ENCODE measurements around the gene BEST3. TPM values are rescaled to one million over a fixed set of nuclear protein-coding genes. Genes with fewer than 3 reads are reported as not detected.

The BEST3 gene
- total RNA-seq, 1 experiment from 2014 or later: 0.54 TPM

- CTCF ChIA-PET: no interaction called here
- RAD21 ChIA-PET (ENCODE audit: low non-redundant PET in 1 of 2, low total read pairs in 2 of 2, uncharacterized antibody in 2 of 2, unreplicated experiment in 2 of 2): no interaction called here
- Histone ChIP-seq H3K27ac (ENCODE audit: low read depth, low read length) (no peak overlapping the region), H3K4me1 (ENCODE audit: control insufficient read depth in 1 of 2, insufficient read depth in 2 of 2, low read length in 2 of 2) (no peaks in the 10 kb centered on the region), H2AFZ (ENCODE audit: low read depth, low read length, poor library complexity, severe bottlenecking) (no peak overlapping the region), H3K9me2 (ENCODE audit: insufficient read depth) (no peaks in the 10 kb centered on the region), H3K27me3 (ENCODE audit: insufficient read depth, low read length) (no peaks in the 10 kb centered on the region), H3K4me2 (ENCODE audit: low read length) (no peak overlapping the region), H3K79me2 (ENCODE audit: insufficient read depth, low read length) (no peaks in the 10 kb centered on the region), H3K9ac (ENCODE audit: low read length) (no peak overlapping the region), H4K20me1 (ENCODE audit: insufficient read depth) (no peaks in the 10 kb centered on the region), H3K36me3 (ENCODE audit: control insufficient read depth in 1 of 2, insufficient read depth in 2 of 2, low read length in 2 of 2) (no peaks in the 10 kb centered on the region), H3K9me3 (ENCODE audit: control insufficient read depth in 1 of 2, insufficient read depth in 1 of 2, low read depth in 1 of 2, low read length in 2 of 2) (no peaks in the 10 kb centered on the region), H3K4me3 (replicated peaks in 1 of 2; ENCODE audit: low read depth in 1 of 2, low read length in 2 of 2) (no peak overlapping the region)
- TF ChIP-seq RAD21 (IDR thresholded peaks at IDR 0.05; ENCODE audit: low read depth): no peak
- TF ChIP-seq ZNF274 (IDR thresholded peaks at IDR 0.05; ENCODE audit: low read depth, low read length): no peak
- no peak for TF ChIP-seq REST (IDR thresholded peaks at IDR 0.05; ENCODE audit: low read depth)
- TF ChIP-seq ZBTB33 (IDR thresholded peaks at IDR 0.05; ENCODE audit: extremely low read depth, insufficient replicate concordance, low read length): no peak
- no peak for TF ChIP-seq FOSL1 (IDR thresholded peaks at IDR 0.05; ENCODE audit: low read depth)
- TF ChIP-seq TCF7L2 (IDR thresholded peaks at IDR 0.05; ENCODE audit: borderline replicate concordance, extremely low read depth, insufficient read depth, insufficient read length): no peak
- TF ChIP-seq ATF3 (IDR thresholded peaks at IDR 0.05): no peak
- no peak for TF ChIP-seq YY1 (IDR thresholded peaks at IDR 0.05; ENCODE audit: extremely low read depth, insufficient replicate concordance, low read depth, low read length)
- no peak for TF ChIP-seq POLR2AphosphoS5 (IDR thresholded peaks at IDR 0.05; ENCODE audit: low read depth, low read length)
- TF ChIP-seq SP1 (IDR thresholded peaks at IDR 0.05; ENCODE audit: low read depth): no peak
- TF ChIP-seq ZFX (IDR thresholded peaks at IDR 0.05): no peak
- no TSS peak for BruUV-seq (replicated peaks)
- intact Hi-C loops (cut with micrococcal nuclease): no loop called here
- POLR2A ChIA-PET: no interaction called here
- ATAC-seq: no peak
- DNase-seq (ENCODE audit: low read depth, low spot score): no peak
Observed at GRCh38 chr12:69720750-69721149, 21.6 kb upstream of the BEST3 start.
